Liver (tissue), 2 donors: ENCODE measurements around the gene ERC2.

Experiments used
- GABPA ChIP-seq, 2 donors: IDR thresholded peaks in 1 of 2; conservative IDR thresholded peaks in 1 of 2; 2 replicates each; pipeline ENCODE4 v1.6.1; 2016; ENCODE audit warnings: antibody characterized with exemption in 2 of 2, mild to moderate bottlenecking in 1 of 2, moderate library complexity in 1 of 2
- MAX ChIP-seq: IDR thresholded peaks from 2 replicates; pipeline ENCODE4 v1.6.1; 2016; ENCODE audit warnings: antibody characterized with exemption
- donor health status: healthy.

GRCh38 chr3:55708242-55708641 is 760.0 kb downstream of the ERC2 start:
- TF ChIP-seq MAX (no peak), GABPA (IDR thresholded peaks at IDR 0.05 in 1 of 2, conservative IDR thresholded peaks at IDR 0.05 in 1 of 2) (no peak)
